ENCODE measurements around the gene OCIAD1. TPM values are rescaled to one million over a fixed set of nuclear protein-coding genes. Genes with fewer than 3 reads are reported as not detected.
"Not testable (repeated sequence)": the region's sequence is repeated elsewhere in the genome, so short reads cannot be mapped to it uniquely, and the experiment has no call there.

OCIAD1 gene
- total and polyA plus RNA-seq, 2 donors (not counting 1 experiment from before 2014, with no cell fraction given): 82.3 to 119 TPM

DNA sequence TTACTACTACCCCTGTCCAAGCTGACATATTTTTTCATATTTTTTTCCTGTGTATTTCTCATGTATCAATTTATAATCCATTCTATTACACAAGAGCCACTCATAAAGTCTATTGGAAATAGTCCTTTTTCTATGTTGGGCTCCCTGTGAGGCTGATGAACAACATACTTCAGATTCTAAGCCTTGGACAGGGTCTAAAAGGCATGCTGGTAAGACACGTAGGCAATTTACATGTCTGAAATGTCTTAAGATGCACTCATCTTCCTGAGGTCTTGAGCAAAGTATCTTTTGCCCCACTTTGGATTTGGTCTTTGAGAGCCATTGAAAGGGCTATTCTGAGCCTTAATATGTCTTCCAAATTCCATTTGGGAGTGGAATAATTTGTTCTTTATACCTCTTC is 31.8 kb downstream of the OCIAD1 start:
- 80% methylated on average over 1 of the region's 1 CpG for WGBS (ENCODE audit: insufficient coverage)
- Histone ChIP-seq H3K36me3 (replicated peaks in 1 of 2; ENCODE audit: control extremely low read depth in 1 of 2, control insufficient read depth in 1 of 2, extremely low read depth in 1 of 2, insufficient read depth in 2 of 2, low read length in 1 of 2) (peaks cover 9 to 23% of the 10 kb centered on the region in 2 experiments), H2AFZ (ENCODE audit: insufficient read depth, low read depth, low read length, poor library complexity, severe bottlenecking) (no peak overlapping the region), H3K9ac (ENCODE audit: low read length) (no peak overlapping the region), H3K27me3 (replicated peaks in 1 of 4; ENCODE audit: control extremely low read depth in 1 of 4, control insufficient read depth in 3 of 4, insufficient read depth in 4 of 4, low read length in 3 of 4) (no peaks in the 10 kb centered on the region), H4K20me1 (ENCODE audit: control insufficient read depth, insufficient read depth, low read length, poor library complexity, severe bottlenecking) (no peaks in the 10 kb centered on the region), H3K4me2 (replicated peaks; ENCODE audit: low read depth, low read length, poor library complexity, severe bottlenecking) (no peak overlapping the region), H3K27ac (ENCODE audit: low read length in 2 of 2) (no peak overlapping the region), H3K4me3 (ENCODE audit: control extremely low read depth in 1 of 5, extremely low read depth in 1 of 5, insufficient read depth in 1 of 5, low read depth in 2 of 5, low read length in 4 of 5) (no peak overlapping the region), H3K9me3 (ENCODE audit: control extremely low read depth in 1 of 3, control insufficient read depth in 2 of 3, insufficient read depth in 1 of 3, low read length in 2 of 3) (peaks cover 0 to 4% (median 1%) of the 10 kb centered on the region in 3 donors), H3K4me1 (ENCODE audit: control insufficient read depth in 2 of 2, insufficient read depth in 2 of 2, low read length in 2 of 2) (no peaks in the 10 kb centered on the region), H3K79me2 (ENCODE audit: control insufficient read depth, insufficient read depth, low read length) (no peaks in the 10 kb centered on the region)
- TF ChIP-seq, protein P1, sequence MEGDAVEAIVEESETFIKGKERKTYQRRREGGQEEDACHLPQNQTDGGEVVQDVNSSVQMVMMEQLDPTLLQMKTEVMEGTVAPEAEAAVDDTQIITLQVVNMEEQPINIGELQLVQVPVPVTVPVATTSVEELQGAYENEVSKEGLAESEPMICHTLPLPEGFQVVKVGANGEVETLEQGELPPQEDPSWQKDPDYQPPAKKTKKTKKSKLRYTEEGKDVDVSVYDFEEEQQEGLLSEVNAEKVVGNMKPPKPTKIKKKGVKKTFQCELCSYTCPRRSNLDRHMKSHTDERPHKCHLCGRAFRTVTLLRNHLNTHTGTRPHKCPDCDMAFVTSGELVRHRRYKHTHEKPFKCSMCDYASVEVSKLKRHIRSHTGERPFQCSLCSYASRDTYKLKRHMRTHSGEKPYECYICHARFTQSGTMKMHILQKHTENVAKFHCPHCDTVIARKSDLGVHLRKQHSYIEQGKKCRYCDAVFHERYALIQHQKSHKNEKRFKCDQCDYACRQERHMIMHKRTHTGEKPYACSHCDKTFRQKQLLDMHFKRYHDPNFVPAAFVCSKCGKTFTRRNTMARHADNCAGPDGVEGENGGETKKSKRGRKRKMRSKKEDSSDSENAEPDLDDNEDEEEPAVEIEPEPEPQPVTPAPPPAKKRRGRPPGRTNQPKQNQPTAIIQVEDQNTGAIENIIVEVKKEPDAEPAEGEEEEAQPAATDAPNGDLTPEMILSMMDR (IDR thresholded peaks at IDR 0.05): no peak
- no peak for TF ChIP-seq EZH2 (IDR thresholded peaks at IDR 0.05; ENCODE audit: borderline replicate concordance, insufficient read depth, low read depth, low read length, poor library complexity, severe bottlenecking)
- intact Hi-C loops (cut with micrococcal nuclease): no loop called here
- ATAC-seq (ENCODE audit: low read depth) (no peak), DNase-seq (no peak)
- peaks cover 7% of the 10 kb centered on the region for H3K9me3 Mint-ChIP-seq (ENCODE audit: insufficient read depth)
- ChIA-PET POLR2A (no interaction called here), CTCF (no interaction called here)
- H3K27ac Mint-ChIP-seq: no peak overlapping the region
- no peak overlapping the region for H3K4me3 Mint-ChIP-seq
- H3K4me1 Mint-ChIP-seq: no peaks in the 10 kb centered on the region
- no peaks in the 10 kb centered on the region for H3K27me3 Mint-ChIP-seq

DNA sequence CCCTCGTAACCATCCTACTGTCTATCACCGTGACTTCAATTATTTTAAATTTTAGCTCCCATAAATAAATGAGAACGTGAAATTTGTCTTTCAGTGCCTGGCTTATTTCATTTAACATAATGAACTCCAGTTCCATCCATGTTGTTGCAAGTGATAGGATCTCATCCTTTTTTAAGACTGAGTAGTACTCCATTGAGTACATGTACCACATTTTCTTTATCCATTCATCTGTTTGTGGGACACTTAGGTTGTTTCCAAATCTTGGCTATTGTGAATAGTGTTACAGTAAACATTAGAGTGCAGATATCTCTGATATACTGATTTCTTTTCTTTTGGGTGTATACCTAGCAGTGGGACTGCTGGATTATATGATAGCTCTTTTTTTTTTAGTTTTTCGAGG is 32.8 kb downstream of the OCIAD1 start:
- Histone ChIP-seq H2AFZ (ENCODE audit: insufficient read depth, low read depth, low read length, poor library complexity, severe bottlenecking) (no peak overlapping the region), H4K20me1 (ENCODE audit: control insufficient read depth, insufficient read depth, low read length, poor library complexity, severe bottlenecking) (no peaks in the 10 kb centered on the region), H3K27ac (ENCODE audit: low read length in 2 of 2) (no peak overlapping the region), H3K4me3 (ENCODE audit: control extremely low read depth in 1 of 5, extremely low read depth in 1 of 5, insufficient read depth in 1 of 5, low read depth in 2 of 5, low read length in 4 of 5) (no peak overlapping the region), H3K9me3 (ENCODE audit: control extremely low read depth in 1 of 3, control insufficient read depth in 2 of 3, insufficient read depth in 1 of 3, low read length in 2 of 3) (peaks cover 0 to 4% (median 1%) of the 10 kb centered on the region in 3 donors), H3K4me1 (ENCODE audit: control insufficient read depth in 2 of 2, insufficient read depth in 2 of 2, low read length in 2 of 2) (no peaks in the 10 kb centered on the region), H3K79me2 (ENCODE audit: control insufficient read depth, insufficient read depth, low read length) (no peaks in the 10 kb centered on the region), H3K36me3 (replicated peaks in 1 of 2; ENCODE audit: control extremely low read depth in 1 of 2, control insufficient read depth in 1 of 2, extremely low read depth in 1 of 2, insufficient read depth in 2 of 2, low read length in 1 of 2) (peaks cover 5 to 20% of the 10 kb centered on the region in 2 experiments), H3K27me3 (replicated peaks in 1 of 4; ENCODE audit: control extremely low read depth in 1 of 4, control insufficient read depth in 3 of 4, insufficient read depth in 4 of 4, low read length in 3 of 4) (no peaks in the 10 kb centered on the region), H3K4me2 (replicated peaks; ENCODE audit: low read depth, low read length, poor library complexity, severe bottlenecking) (no peak overlapping the region), H3K9ac (ENCODE audit: low read length) (no peak overlapping the region)
- ChIA-PET POLR2A (no interaction called here), CTCF (no interaction called here)
- Mint-ChIP-seq H3K27ac (no peak overlapping the region), H3K4me3 (no peak overlapping the region), H3K27me3 (no peaks in the 10 kb centered on the region), H3K9me3 (ENCODE audit: insufficient read depth) (peaks cover 7% of the 10 kb centered on the region), H3K4me1 (no peaks in the 10 kb centered on the region)
- intact Hi-C loops (cut with micrococcal nuclease): no loop called here
- ATAC-seq (ENCODE audit: low read depth) (no peak), DNase-seq (no peak)
- 100% methylated on average over 2 of the region's 4 CpGs for WGBS (ENCODE audit: insufficient coverage)
- TF ChIP-seq EZH2 (IDR thresholded peaks at IDR 0.05; ENCODE audit: borderline replicate concordance, insufficient read depth, low read depth, low read length, poor library complexity, severe bottlenecking): no peak
- TF ChIP-seq, protein P1 (IDR thresholded peaks at IDR 0.05): no peak

DNA sequence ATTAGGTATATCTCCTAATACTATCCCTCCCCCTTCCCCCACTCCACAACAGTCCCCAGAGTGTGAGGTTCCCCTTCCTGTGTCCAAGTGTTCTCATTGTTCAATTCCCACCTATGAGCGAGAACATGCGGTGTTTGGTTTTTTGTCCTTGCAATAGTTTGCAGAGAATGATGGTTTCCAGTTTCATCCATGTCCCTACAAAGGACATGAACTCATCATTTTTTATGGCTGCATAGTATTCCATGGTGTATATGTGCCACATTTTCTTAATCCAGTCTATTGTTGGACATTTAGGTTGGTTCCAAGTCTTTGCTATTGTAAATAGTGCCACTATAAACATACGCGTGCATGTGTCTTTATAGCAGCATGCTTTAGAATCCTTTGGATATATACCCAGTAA is 33.8 kb downstream of the OCIAD1 start:
- H3K27ac Mint-ChIP-seq; H4K20me1 ChIP-seq (ENCODE audit: control insufficient read depth, insufficient read depth, low read length, poor library complexity, severe bottlenecking); H3K9ac ChIP-seq (ENCODE audit: low read length); H3K9me3 Mint-ChIP-seq (ENCODE audit: insufficient read depth); H3K79me2 ChIP-seq (ENCODE audit: control insufficient read depth, insufficient read depth, low read length); intact Hi-C loops (cut with micrococcal nuclease); H3K4me3 Mint-ChIP-seq; H3K9me3 ChIP-seq (ENCODE audit: control extremely low read depth in 1 of 3, control insufficient read depth in 2 of 3, insufficient read depth in 1 of 3, low read length in 2 of 3); POLR2A ChIA-PET; H3K4me3 ChIP-seq (ENCODE audit: control extremely low read depth in 1 of 5, extremely low read depth in 1 of 5, insufficient read depth in 1 of 5, low read depth in 2 of 5, low read length in 4 of 5); H3K27me3 Mint-ChIP-seq; H3K27ac ChIP-seq (ENCODE audit: low read length in 2 of 2); CTCF ChIA-PET; H2AFZ ChIP-seq (ENCODE audit: insufficient read depth, low read depth, low read length, poor library complexity, severe bottlenecking); ATAC-seq (ENCODE audit: low read depth); DNase-seq; H3K4me2 ChIP-seq (replicated peaks; ENCODE audit: low read depth, low read length, poor library complexity, severe bottlenecking); H3K4me1 ChIP-seq (ENCODE audit: control insufficient read depth in 2 of 2, insufficient read depth in 2 of 2, low read length in 2 of 2); H3K27me3 ChIP-seq (replicated peaks in 1 of 4; ENCODE audit: control extremely low read depth in 1 of 4, control insufficient read depth in 3 of 4, insufficient read depth in 4 of 4, low read length in 3 of 4); H3K4me1 Mint-ChIP-seq: not testable (repeated sequence)
- no CpG with 5 or more reads among the region's 4 CpGs for WGBS (ENCODE audit: insufficient coverage)
- H3K36me3 ChIP-seq (replicated peaks in 1 of 2; ENCODE audit: control extremely low read depth in 1 of 2, control insufficient read depth in 1 of 2, extremely low read depth in 1 of 2, insufficient read depth in 2 of 2, low read length in 1 of 2): peaks cover 5 to 10% of the 10 kb centered on the region in 2 experiments

Measured in B cell (primary cell).